Sciatic nerve (tissue), 2 donors: ENCODE measurements around the gene FAXDC2. TPM values are rescaled to one million over a fixed set of nuclear protein-coding genes. Genes with fewer than 3 reads are reported as not detected.

Source experiments
- ATAC-seq: fragments of 200-7000 bp; cut with Tn5 transposase; one replicate; pipeline ENCODE4 v1.9.1; 2020; ENCODE audit warnings: mild to moderate bottlenecking, moderate library complexity
- DNase-seq: peaks from one replicate; pipeline ENCODE4 v3.0.0-alpha.2; 2020; ENCODE audit warnings: low spot score
- intact Hi-C: fragments of 100-400 bp; cut with DNase I; formaldehyde crosslinking; loops from one replicate; pipeline ENCODE4 v1.14.2; 2022
- microRNA-seq: library from miRNA; unstranded; fragments of <30 nt; microRNA quantifications from one replicate; pipeline ENCODE4 v1.2.0, GENCODE V29; 2020
- total RNA-seq: library from RNA; stranded (reverse); fragmentation: NEBNext Ultra II Directional; extraction: Animal tissue kit (Norgen Biotek cat#: 25700); gene quantifications from one replicate; pipeline ENCODE4 v1.2.1, GENCODE V29; 2021
- donor health status: DM: no; HTN: no; CAD: no.
- donor health status: DM: no; HTN: no; CAD: no.

The FAXDC2 gene
- total RNA-seq, 1 donor from 2014 or later = 60.9 TPM

DNA sequence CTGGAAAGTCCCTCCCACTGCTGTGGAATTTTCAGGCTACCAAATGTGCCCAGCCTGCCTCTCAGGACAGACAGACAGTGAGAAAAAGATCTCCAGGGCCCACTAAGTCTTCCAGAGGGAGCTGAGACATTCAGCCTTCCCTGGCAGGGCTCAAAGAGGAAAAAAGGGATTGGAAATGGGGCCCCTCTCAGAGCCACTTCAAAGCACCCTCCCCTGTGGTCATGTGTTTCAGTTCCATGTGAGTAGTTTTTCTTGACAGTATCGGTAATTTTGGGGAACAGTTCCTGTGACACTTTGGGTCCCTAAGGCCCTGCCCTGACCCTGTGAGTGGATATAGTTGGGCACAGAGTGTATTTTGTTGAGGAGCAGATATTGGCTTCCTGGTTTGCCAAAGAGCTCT, 70.3 kb downstream of the FAXDC2 start:
- intact Hi-C loops = no loop called here
- DNase-seq (no peak), ATAC-seq (no peak)

DNA sequence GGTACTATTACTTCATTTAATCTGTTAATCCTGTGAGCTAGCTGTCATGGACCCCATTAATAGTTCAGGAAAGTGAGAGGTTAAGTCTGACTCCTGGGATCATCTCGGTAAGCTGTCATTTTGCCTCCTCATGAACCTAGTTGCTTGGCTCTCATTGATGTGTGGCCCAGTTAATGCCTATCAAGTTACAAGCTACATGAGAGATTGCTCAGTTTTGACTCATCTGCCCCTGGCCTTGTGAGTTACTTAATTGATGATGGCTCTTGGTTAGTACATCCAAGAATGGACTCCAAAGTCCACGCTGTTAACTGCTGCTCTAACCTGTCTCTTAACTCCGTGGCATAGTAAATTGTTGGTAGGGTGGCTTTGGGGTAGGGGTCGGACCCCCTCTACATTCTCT, 71.3 kb downstream of the FAXDC2 start:
- intact Hi-C loops = no loop called here
- DNase-seq (no peak), ATAC-seq (peak; percentile 39)

DNA sequence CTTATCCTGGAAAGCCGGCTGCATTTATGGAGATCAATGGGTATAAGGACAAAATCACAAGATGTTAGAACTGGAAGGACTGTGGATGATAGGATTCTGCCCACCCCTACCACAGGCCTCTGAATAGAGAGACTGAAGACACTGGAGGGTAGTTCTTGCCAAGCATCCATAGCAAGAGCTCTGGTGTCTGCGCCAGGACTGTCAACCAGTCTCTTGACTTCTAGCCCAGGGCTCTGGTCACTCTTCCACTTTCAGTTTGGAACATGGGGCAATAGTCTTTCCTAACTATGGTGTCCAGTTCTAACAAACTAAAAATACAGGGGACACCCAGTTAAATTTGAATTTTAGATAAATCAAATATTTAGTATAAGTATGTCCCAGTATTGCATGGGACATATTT, 71.9 kb downstream of the FAXDC2 start:
- ATAC-seq = no peak
- intact Hi-C loops = no loop called here

DNA sequence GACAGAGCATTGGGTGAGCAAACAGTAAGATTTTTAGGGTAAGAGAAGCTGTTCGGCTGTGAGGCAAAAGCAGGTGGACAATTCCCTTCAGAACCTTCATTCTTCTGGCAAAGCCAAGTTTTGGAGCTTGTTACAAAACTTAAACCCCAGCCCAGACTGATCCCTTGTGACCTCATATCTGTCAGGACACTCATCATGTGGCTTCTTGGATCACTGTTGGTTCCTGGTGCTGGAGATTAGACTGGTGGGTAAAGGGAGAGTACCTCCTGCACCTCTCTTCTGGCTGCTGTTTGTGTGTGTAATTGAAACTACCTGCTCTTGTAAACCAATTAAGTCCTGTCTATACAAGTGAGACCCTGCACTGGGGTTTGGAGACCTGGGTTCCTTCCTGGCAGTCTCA, 74.2 kb downstream of the FAXDC2 start:
- ATAC-seq = no peak
- DNase-seq = peak; percentile 2
- intact Hi-C loops = no loop called here

More for the DNA sequence above, 71.9 kb downstream of the FAXDC2 start:
- no peak for DNase-seq

DNA sequence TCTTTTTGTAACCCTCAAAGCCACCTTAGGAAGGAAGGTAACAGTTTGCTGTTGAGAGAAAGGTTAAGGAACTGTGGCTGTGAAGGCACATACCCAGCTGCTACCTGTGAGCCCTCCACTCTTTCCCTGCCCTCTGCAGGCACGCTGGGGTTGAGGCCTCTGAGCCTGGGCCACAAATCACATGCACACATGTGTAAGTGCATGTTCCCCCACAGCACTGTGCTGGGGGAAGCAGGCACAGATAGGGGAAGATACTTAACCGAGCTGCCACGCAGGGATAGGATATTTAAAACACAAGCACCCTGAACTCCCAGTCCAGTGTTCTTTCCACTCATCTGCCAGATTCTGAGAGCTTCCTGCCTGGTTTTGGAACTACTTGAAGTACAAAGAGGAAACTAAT, 77.1 kb downstream of the FAXDC2 start:
- ATAC-seq (no peak), DNase-seq (peak; percentile 25)
- intact Hi-C loops = no loop called here

DNA sequence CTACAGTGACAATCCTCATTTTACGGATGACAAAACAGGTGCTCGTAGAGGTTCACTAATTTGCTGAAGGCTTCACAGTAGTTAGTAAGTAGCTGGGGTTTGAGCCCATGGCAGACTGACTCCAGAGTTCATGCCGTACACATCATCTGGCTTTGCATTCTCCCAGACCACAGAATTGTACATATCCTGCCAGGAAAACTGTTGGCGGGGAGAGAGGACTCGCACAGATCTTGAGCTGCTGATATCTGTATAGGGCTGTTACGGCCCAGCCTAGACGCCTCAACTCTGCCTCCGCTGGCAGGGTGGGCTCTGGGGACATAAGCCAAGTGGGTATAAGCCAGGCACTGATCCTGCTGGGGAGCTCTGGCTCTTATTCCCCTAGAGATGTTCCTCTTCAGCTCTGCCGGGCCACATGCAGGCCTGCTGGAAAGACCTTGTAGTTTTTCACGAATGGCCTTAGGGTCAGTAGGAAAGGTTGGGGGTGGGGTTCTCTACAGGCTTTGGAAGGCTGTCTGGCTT, 79.0 kb downstream of the FAXDC2 start:
- ATAC-seq = peak; percentile 85
- no peak for DNase-seq

DNA sequence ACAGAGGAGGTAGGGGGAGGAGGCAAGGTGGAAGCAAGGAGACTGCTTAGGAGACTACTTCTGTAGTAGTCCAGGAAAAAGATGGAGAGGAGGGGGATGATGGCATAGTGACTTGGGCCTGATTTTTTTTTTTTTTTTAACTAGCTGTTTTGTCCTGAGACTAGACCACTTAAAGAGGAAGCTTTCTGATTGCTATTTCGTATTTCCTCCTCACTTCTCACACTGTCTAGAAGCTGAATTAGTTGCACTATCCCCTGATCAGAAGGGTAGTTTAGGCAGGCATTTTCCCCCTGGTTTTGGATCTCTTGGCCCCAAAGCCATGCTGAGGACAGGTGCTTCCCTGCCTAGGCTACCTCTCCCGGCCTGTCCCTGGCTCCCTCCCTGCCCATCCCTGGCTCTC, 80.3 kb downstream of the FAXDC2 start:
- no peak for ATAC-seq
- intact Hi-C loops = no loop called here
- no peak for DNase-seq

More for the DNA sequence above, 79.0 kb downstream of the FAXDC2 start:
- intact Hi-C loops = no loop called here

Small RNA genes within 50 kb of the gene (microRNA-seq; reads per million reads assigned to microRNA genes)
- gene MIR378H = not detected

Other genes with a start within 250 kb of the FAXDC2 start
- gene LARP1, start 95.2 kb downstream of the FAXDC2 start, total RNA-seq = 157 TPM
- 45.3 TPM for gene CNOT8, start 8.0 kb upstream of the FAXDC2 start, total RNA-seq
- 16.0 TPM for gene GEMIN5, start 87.6 kb upstream of the FAXDC2 start, total RNA-seq
- gene MRPL22, start 90.5 kb upstream of the FAXDC2 start, total RNA-seq = 37.3 TPM
- not detected for gene KIF4B, start 163.2 kb upstream of the FAXDC2 start, total RNA-seq